ENCODE data around the gene UMOD.

Gene UMOD

DNA sequence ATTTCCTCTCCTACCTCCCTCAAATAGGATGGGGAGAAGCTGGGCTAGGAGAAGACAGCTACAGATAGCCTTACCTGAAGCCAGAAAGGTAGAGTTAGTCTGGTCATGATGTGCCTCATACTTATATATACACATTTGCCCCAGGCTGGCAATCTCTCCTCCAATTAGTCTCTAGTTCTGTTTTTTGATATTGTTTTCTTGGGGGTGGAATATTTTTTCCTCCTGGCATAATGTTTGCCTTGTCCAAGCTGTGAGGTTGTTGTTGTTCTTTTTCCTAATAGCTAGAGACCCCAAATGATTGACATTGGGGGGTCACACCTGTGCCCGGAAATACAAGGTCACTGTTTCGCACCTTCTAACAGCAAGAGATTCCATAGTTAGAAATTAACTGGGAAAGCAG, at the start of gene UMOD:
UMOD (minus strand) TSS at position 101 of the 400 bp plus-strand sequence. CDS start 1,978 bp downstream, outside the sequence.
- DNase-seq: no peak

DNA sequence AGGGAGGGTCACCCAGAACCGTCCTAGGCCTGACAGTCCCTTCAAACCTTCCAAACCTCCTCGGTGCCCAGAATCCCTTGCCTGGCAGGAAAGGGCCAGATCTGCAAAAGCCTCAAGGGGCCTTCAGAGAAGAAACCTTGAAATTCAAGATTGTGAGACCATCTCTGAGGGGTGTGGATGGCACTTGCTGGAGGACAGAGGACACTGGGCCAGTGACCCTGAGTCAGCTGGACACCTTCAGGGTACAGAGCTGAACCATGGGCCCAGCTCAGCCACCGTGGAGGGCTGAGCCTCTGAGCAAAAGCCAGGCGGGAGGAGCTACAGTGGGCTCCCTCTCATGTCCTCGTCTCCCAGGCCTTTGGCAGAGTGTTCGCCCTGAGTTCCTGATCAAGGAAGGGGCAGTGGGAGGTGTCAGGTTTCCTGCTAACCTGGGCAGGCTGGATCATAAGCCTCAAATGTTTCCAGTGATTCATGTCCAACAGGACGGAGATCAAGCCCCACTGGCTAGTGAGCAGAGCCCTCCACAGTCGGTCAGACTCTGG, 49.0 kb upstream of the UMOD start:
- no peak for DNase-seq

DNA sequence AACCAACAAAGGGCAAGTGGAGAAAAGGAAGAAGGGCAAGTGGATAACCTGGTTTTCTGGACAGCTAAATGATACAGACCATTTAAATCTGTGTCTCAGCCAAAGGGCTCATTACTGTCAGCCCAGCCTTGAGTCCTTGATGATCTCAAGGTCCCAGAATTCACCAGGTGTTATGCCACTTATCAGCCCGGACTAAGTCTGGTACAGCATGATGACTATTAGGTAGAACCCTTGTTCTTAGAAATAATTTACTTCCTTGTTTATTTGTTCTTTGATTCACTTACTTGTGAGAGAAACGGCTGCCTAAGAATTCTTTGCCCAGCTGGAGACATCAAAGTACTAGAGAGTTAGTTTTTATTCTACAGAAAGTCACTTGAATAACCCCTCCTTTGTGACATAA, 48.6 kb upstream of the UMOD start:
- DNase-seq: no peak

DNA sequence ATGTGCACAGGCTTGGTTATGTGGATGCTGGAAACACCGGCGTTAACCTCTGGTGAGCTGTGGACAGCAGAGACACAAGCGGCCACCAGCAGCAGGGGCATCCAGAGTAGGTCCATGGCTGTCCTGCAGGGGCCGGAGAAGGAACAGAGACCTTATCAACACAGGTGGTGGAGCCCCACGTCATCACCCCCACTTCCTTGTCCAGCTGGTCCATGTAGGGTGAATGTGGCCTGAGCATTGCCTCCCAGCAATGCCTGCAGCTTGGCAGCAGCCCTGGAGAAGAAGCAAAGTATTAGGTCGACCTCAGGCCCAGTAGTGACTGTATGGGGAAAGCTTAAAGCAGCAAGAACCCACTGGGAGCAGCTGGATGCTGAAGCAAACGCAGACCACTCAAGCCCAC, 46.7 kb upstream of the UMOD start:
- no peak for DNase-seq

- no peak for DNase-seq
These were observed 46.1 kb upstream of the UMOD start for GRCh38 chr16:20398603-20399002.

- DNase-seq: no peak
These were observed 45.1 kb upstream of the UMOD start for GRCh38 chr16:20397468-20398074.

- no peak for DNase-seq
These were observed 44.4 kb upstream of the UMOD start for GRCh38 chr16:20396846-20397467.

GRCh38 chr16:20395946-20396345, 43.4 kb upstream of the UMOD start:
- no peak for DNase-seq

- DNase-seq: no peak
These were observed 41.5 kb upstream of the UMOD start for GRCh38 chr16:20393801-20394577.

DNA sequence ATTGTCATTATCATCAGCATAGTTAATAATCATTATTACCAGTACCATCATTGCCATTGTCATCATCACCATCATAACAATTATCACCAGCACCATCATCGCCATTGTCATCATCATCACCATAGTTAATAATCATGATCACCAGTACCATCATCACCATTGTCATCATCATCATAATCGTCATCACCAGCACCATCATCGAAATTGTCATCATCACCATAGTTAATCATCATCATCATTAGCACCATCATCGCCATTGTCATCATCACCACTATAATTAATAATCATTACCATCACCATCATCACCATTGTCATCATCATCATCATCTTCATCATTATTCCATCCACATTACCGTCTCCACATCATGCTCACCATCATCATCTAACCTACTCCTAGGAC, 38.5 kb upstream of the UMOD start:
- DNase-seq: no peak

DNA sequence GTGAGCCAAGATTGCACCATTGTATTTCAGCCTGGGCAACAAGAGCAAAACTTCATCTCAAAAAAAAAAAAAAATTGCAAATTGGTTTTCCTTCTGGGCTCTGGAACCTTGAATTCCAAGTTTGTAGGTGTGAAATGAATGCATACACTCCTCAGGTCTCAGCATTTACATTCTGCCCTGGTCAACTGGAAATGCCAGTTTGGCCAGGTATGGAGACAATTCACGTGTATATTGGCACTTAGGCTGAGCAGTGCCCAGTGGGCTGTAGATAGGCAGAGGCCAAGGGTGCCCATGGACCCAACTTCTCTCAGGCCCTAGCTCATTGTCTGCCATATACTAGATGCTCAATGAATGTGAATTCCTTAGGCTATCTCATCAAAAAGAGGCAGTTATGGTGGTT, 36.3 kb upstream of the UMOD start:
- DNase-seq: no peak

DNA sequence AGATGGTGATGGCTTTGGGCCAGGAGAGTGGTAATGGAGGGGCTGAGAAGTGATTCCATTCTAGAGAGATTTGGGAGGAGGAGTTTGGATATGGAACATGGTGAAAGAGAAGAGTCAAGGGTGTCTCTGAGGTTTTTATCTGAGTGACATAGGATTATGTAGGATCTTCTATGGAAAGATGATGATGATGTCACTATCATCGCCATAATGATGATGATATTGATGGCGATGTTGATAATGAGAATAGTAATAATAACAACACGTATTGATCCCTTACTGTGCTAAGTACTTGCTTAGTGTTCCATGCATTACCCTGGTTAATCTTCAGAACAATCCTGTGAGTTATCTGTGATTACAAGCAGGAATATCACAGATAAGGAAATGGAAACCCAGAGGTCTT, 35.5 kb upstream of the UMOD start:
- DNase-seq: no peak

GRCh38 chr16:20385844-20386832, 33.6 kb upstream of the UMOD start:
- peak in 5 of 6 experiments; percentile 19 to 37 (median 30) for DNase-seq

- DNase-seq: peak; percentile 3 to 41 (median 12)
These were observed 30.9 kb upstream of the UMOD start for GRCh38 chr16:20383106-20384029.

GRCh38 chr16:20382202-20382948, 29.9 kb upstream of the UMOD start:
- no peak for DNase-seq

GRCh38 chr16:20380782-20381181, 28.3 kb upstream of the UMOD start:
- DNase-seq: no peak

DNA sequence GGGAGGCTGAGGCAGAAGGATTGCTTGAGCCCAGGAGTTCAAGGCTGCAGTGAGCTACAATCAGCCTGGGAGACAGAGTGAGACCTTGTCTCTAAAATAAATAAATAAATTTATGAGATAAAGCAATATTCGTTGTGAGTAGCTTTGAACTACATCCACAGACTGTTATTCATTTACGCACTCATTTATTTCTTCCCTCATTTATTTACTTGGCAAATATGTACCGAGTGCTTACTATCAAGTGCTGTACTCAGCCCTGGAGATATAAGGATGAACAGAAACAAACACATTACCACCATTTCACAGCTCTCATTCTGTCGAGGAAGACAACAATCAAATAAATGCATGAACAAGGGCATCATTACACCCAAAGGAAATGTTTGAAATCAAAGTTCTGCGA, 24.7 kb upstream of the UMOD start:
- DNase-seq: no peak

- DNase-seq: no peak
These were observed 20.2 kb upstream of the UMOD start for GRCh38 chr16:20372701-20373100.

GRCh38 chr16:20369452-20370054, 17.0 kb upstream of the UMOD start:
- no peak for DNase-seq

DNA sequence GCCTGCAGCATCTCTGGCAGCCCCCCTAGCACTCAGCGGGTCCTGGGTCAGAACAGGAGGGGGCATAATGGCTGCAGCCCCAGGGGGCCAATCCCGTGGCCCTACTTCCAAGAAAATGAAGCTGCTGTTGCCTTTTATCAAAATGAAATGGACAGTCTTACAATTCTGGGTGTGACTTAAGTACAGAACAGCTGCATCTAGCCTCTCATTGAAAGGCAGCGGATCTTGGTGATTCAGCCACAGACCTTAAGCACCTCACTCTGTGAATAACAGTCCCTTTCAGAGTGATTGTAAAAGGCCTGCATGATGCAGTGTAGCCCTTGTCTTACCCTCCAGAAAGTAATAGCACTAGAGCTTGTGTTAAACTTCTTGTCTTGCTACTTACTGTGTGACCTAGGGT, 11.5 kb upstream of the UMOD start:
- no peak for DNase-seq
